Smooth muscle cell (in vitro differentiated cells): ENCODE data around the gene CELF4. TPM values are rescaled to one million over a fixed set of nuclear protein-coding genes. Genes with fewer than 3 reads are reported as not detected.

Source experiments
- DNase-seq: peaks from one replicate; lab custom pipeline; 2025; ENCODE audit not compliant: unreplicated experiment; lab: John Stamatoyannopoulos, UW
- H2AFZ ChIP-seq: fragments of 200-600 bp; sonication (generic); 2 replicates; pipeline ENCODE4 v1.6.0; 2016; ENCODE audit warnings: antibody characterized with exemption, low read depth, mild to moderate bottlenecking
- H3F3A ChIP-seq: fragments of 200-600 bp; sonication (generic); 2 replicates; pipeline ENCODE4 v1.6.0; 2017; ENCODE audit warnings: antibody characterized with exemption, low read depth
- H3K27ac ChIP-seq: fragments of 200-600 bp; sonication (generic); 2 replicates; pipeline ENCODE4 v1.5.1; 2016; ENCODE audit warnings: low read depth, mild to moderate bottlenecking
- H3K27me3 ChIP-seq: fragments of 200-600 bp; sonication (generic); 2 replicates; pipeline ENCODE4 v1.6.1; 2016; ENCODE audit warnings: low read depth, mild to moderate bottlenecking
- H3K36me3 ChIP-seq: fragments of 200-600 bp; sonication (generic); 2 replicates; pipeline ENCODE4 v1.5.1; 2016; ENCODE audit warnings: low read depth
- H3K4me1 ChIP-seq: fragments of 200-600 bp; sonication (generic); 2 replicates; pipeline ENCODE4 v1.5.1; 2016; ENCODE audit warnings: low read depth
- H3K4me2 ChIP-seq: fragments of 200-600 bp; sonication (generic); 2 replicates; pipeline ENCODE4 v1.6.0; 2016; ENCODE audit warnings: mild to moderate bottlenecking
- H3K4me3 ChIP-seq: fragments of 200-600 bp; sonication (generic); 2 replicates; pipeline ENCODE4 v1.5.1; 2016; ENCODE audit warnings: mild to moderate bottlenecking
- H3K79me2 ChIP-seq: fragments of 200-600 bp; sonication (generic); 2 replicates; pipeline ENCODE4 v1.6.0; 2016; ENCODE audit warnings: low read depth, mild to moderate bottlenecking
- H3K9ac ChIP-seq: fragments of 200-600 bp; sonication (generic); 2 replicates; pipeline ENCODE4 v1.6.0; 2016; ENCODE audit warnings: low read depth
- H3K9me3 ChIP-seq: fragments of 200-600 bp; sonication (generic); replicated peaks from 2 replicates; pipeline ENCODE4 v1.5.1; 2016; ENCODE audit warnings: low read depth
- H4K20me1 ChIP-seq: fragments of 200-600 bp; sonication (generic); 2 replicates; pipeline ENCODE4 v1.6.0; 2016; ENCODE audit warnings: low read depth
- CTCF ChIP-seq: fragments of 200-600 bp; sonication (generic); IDR thresholded peaks from 2 replicates; pipeline ENCODE4 v1.5.1; 2017; ENCODE audit warnings: borderline replicate concordance, mild to moderate bottlenecking, antibody characterized with exemption; ENCODE audit not compliant: insufficient read depth, poor library complexity, severe bottlenecking
- WGBS: methylation state at CpG from one replicate; pipeline ENCODE4 v1.1.7; 2016; ENCODE audit warnings: low lambda C conversion rate; 5-methylcytosine and 5-hydroxymethylcytosine counted together
- polyA plus RNA-seq: library from polyadenylated mRNA; unstranded; fragments of >200 nt; fragmentation: Nextera tagmentation; extraction: Ambion mirVana; gene quantifications from 2 replicates; pipeline ENCODE4 v1.2.1, GENCODE V29; 2016
- total RNA-seq: library from RNA; depleted of rRNA; stranded (reverse); fragments of >200 nt; gene quantifications from 2 replicates; pipeline ENCODE4 v1.2.3, GENCODE V29; 2014

The CELF4 gene
- total and polyA plus RNA-seq, 2 experiments from 2014 or later, result 0.40 TPM; not detected in 1

- Histone ChIP-seq H3K4me2 (no peak overlapping the region), H3K4me3 (no peak overlapping the region), H4K20me1 (no peaks in the 10 kb centered on the region), H3K4me1 (no peaks in the 10 kb centered on the region), H2AFZ (no peak overlapping the region), H3K36me3 (no peaks in the 10 kb centered on the region), H3K9ac (no peak overlapping the region), H3F3A (peaks cover 4% of the 10 kb centered on the region), H3K27ac (no peak overlapping the region), H3K9me3 (no peaks in the 10 kb centered on the region), H3K27me3 (peaks cover 56% of the 10 kb centered on the region), H3K79me2 (no peaks in the 10 kb centered on the region)
- TF ChIP-seq CTCF, result no peak
- WGBS, result 83% methylated on average over 10 of the region's 11 CpGs
- no peak for DNase-seq
These were observed 306.8 kb downstream of the CELF4 start for GRCh38 chr18:37258819-37259218.

- DNase-seq, result no peak
- TF ChIP-seq CTCF, result no peak
- 76% methylated on average over 9 of the region's 9 CpGs for WGBS
- H2AFZ ChIP-seq, result no peak overlapping the region
- H3F3A ChIP-seq, result peaks cover 4% of the 10 kb centered on the region
- no peak overlapping the region for H3K4me3 ChIP-seq
- H3K4me1 ChIP-seq, result no peaks in the 10 kb centered on the region
- H3K9me3 ChIP-seq, result no peaks in the 10 kb centered on the region
- no peak overlapping the region for H3K4me2 ChIP-seq
- H3K27ac ChIP-seq, result no peak overlapping the region
- peaks cover 63% of the 10 kb centered on the region for H3K27me3 ChIP-seq
- H3K9ac ChIP-seq, result no peak overlapping the region
- no peaks in the 10 kb centered on the region for H3K79me2 ChIP-seq
- no peaks in the 10 kb centered on the region for H3K36me3 ChIP-seq
- no peaks in the 10 kb centered on the region for H4K20me1 ChIP-seq
These were observed 307.5 kb downstream of the CELF4 start for GRCh38 chr18:37258131-37258530.

- Histone ChIP-seq H3K4me3 (no peak overlapping the region), H3F3A (peaks cover 4% of the 10 kb centered on the region), H3K4me2 (no peak overlapping the region), H3K9me3 (no peaks in the 10 kb centered on the region), H3K79me2 (no peaks in the 10 kb centered on the region), H4K20me1 (no peaks in the 10 kb centered on the region), H2AFZ (no peak overlapping the region), H3K36me3 (no peaks in the 10 kb centered on the region), H3K27ac (no peak overlapping the region), H3K27me3 (peaks cover 68% of the 10 kb centered on the region), H3K9ac (no peak overlapping the region), H3K4me1 (no peaks in the 10 kb centered on the region)
- whole genome bisulfite sequencing, result 79% methylated on average over 12 of the region's 12 CpGs
- DNase-seq, result no peak
- no peak for TF ChIP-seq CTCF
These were observed 310.6 kb downstream of the CELF4 start for GRCh38 chr18:37254973-37255372.

- Histone ChIP-seq H3K4me3 (peak overlapping the region; percentile 54), H3K36me3 (no peaks in the 10 kb centered on the region), H3F3A (peaks cover 4% of the 10 kb centered on the region), H3K27ac (no peak overlapping the region), H3K79me2 (no peaks in the 10 kb centered on the region), H3K4me1 (no peaks in the 10 kb centered on the region), H3K4me2 (peak overlapping the region; percentile 91), H3K9me3 (no peaks in the 10 kb centered on the region), H3K27me3 (peaks cover 65% of the 10 kb centered on the region), H3K9ac (no peak overlapping the region), H4K20me1 (no peaks in the 10 kb centered on the region), H2AFZ (no peak overlapping the region)
- no peak for DNase-seq
- 23% methylated on average over 5 of the region's 49 CpGs for WGBS
- TF ChIP-seq CTCF, result no peak
These were observed 311.3 kb downstream of the CELF4 start for GRCh38 chr18:37254236-37254754.
